GM19324 (cell line): ENCODE data around the gene SESTD1.
"Not testable (repeated sequence)": the region's sequence is repeated elsewhere in the genome, so short reads cannot be mapped to it uniquely, and the experiment has no call there.

Source experiments
- ATAC-seq: cut with Tn5 transposase; IDR thresholded peaks from one replicate; pipeline ENCODE4 v1.9.1; 2021; ENCODE audit warnings: mild to moderate bottlenecking, moderate library complexity; ENCODE audit not compliant: unreplicated experiment, low FRiP score

The SESTD1 gene

DNA sequence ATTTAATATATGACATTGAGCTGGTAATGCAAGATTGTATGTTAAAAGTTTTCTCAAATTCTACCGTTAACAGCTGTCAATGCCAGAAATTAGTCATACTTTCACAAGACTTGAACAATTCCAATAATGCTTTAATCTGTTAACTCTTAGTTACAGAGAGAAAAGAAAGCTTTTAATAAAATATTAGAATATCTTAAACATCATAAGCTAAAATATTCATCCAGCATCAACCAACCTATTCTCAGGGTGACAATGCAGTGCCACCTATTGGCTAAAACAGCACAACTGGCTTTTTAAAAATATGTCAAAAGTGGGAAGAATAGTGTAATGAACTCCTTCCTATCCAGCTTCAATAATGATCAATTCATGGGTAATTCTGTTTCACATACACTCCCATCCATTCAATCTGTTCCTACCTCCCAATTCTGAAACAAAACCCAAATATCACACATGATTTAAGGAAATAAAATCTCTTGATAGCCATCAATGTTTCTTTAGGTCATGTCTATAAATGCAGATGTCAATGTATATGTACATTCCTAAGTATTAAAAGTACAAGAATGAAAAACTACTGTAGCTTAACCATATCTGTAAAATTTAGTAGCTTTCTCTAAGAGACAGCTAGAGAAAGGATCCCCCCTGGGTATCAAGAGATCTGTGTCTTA is 134.9 kb downstream of the SESTD1 start:
- no peak for ATAC-seq

- no peak for ATAC-seq
Measured at GRCh38 chr2:179125404-179125803, 139.2 kb downstream of the SESTD1 start.

GRCh38 chr2:179124282-179124681 is 140.3 kb downstream of the SESTD1 start:
- ATAC-seq = no peak

- ATAC-seq = no peak
Measured at GRCh38 chr2:179123272-179123662, 141.4 kb downstream of the SESTD1 start.

DNA sequence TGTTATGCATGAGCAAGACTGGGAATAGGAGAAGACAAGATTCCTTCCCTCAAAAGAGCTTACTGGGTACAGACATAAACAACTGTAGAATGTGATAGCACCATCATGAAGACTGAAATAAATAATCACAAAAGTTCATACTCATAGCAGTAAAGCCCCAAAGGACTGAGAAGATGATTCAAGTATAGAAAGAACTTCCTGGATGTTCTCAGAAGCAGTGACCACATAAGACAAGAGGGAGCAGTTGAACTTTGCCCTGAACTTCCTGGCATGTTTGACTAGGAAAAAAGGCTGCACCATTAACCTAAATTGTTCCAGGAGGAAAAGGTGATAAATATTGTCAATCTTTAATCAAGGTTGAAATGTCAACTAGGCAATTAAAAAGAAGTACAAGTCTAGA is 156.9 kb downstream of the SESTD1 start:
- peak; percentile 35 for ATAC-seq

GRCh38 chr2:179106676-179107428 is 157.8 kb downstream of the SESTD1 start:
- peak; percentile 84 for ATAC-seq

GRCh38 chr2:179106342-179106675 is 158.3 kb downstream of the SESTD1 start:
- peak; percentile 7 for ATAC-seq

DNA sequence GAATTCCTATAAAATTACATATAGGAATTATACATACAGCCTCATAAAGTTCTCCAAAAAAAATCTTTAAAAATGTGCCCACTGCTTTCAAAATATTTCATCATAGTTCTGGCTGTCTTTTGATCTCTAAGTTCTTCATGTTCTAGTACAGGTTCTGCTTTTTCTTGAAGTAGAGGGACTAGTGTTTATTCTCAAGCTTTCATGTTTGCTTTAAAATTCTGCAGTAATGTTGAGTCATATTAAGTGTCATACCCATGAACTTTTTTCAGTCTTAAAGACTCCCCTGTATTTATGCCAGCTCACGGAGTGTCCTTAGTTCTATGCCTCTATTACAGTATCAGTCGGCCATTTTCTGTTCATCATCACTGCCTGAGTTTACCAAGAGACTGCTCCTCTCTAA is 159.9 kb downstream of the SESTD1 start:
- no peak for ATAC-seq

DNA sequence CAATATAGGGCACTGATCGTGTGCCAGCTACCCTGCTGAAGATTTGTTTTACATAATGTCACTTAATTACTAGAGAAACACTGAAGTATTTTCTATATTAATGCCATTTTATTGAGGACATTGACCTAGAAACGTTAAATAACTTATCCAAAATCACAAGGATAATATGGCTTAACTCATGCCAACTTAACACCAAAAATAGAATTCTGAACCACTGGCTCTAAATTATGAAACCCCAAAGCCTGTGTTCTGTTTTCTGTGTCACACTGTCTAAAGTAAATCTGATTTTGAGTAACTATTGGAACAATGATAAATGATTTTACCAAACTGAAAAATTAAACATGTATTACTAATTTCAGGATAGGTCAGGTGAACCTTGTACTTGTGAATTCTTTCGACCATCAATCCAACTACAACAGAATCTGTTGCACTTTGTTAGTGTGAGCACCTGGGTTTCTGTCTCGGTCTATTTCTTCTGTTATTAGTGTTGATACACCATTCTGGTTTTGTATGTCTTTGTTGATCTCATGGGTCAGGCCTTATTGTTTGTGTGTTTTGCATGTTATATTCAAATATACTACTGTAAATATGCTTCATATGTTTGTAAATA is 166.4 kb downstream of the SESTD1 start:
- ATAC-seq = no peak

GRCh38 chr2:179097131-179097530 is 167.5 kb downstream of the SESTD1 start:
- ATAC-seq = no peak

GRCh38 chr2:179096090-179096489 is 168.5 kb downstream of the SESTD1 start:
- ATAC-seq = peak; percentile 100

DNA sequence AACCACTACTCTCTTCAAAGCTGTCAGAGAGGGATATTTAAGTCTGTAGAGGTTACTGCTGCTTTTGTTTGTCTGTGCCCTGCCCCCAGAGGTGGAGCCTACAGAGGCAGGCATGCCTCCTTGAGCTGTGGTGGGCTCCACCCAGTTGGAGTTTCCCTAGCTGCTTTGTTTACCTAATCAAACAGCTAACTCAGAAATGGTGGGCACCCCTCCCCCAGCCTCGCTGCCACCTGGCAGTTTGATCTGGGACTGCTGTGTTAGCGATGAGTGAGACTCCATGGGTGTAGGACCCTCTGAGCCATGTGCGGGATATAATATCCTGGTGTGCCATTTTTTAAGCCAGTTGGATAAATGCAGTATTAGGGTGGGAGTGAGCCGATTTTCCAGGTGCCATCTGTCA is 171.7 kb downstream of the SESTD1 start:
- ATAC-seq = not testable (repeated sequence)

DNA sequence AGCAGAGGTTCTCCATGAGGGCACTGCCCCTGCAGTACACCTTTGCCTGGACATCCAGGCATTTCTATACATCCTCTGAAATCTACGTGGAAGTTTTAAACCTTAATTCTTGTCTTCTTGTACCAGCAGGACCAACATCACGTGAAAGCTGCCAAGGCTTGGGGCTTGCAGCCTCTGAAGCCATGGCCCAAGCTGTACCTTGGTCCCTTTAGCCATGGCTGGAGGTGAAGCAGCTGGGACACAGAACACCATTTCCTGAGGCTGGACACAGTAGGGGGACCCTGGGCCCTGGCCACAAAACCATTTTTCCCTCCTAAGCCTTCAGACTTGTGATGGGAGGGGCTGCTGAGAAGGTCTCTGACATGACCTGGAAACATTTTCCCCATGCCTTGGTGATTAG is 181.9 kb downstream of the SESTD1 start:
- no peak for ATAC-seq

- ATAC-seq = no peak
Measured at GRCh38 chr2:179081954-179082353, 182.7 kb downstream of the SESTD1 start.

- ATAC-seq = no peak
Measured at GRCh38 chr2:179072527-179072926, 192.1 kb downstream of the SESTD1 start.

DNA sequence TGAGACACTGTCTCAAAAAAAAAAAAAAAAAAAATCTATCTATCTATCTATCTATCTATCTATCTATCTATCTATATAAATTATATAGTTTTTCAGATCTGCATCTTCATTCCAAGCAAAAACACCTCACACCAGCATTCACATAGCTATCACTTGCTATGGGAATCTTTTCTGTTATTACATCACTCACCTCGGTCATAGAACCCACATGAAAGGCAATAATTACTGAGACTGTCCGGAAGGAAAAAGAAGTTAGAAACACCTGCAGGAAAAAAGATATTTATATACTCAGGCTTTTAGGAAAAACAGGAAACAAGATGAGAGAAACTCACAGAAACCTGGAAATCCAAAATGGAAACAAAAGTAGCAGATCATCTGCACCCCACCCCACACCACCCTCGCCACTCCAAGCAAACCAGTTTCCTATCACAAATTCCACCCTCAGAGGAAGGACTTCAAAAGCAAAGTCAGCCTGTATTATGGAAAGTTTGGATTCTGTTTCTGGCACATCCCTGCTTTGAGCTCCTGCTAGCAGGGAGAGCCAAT is 192.7 kb downstream of the SESTD1 start:
- ATAC-seq = no peak

DNA sequence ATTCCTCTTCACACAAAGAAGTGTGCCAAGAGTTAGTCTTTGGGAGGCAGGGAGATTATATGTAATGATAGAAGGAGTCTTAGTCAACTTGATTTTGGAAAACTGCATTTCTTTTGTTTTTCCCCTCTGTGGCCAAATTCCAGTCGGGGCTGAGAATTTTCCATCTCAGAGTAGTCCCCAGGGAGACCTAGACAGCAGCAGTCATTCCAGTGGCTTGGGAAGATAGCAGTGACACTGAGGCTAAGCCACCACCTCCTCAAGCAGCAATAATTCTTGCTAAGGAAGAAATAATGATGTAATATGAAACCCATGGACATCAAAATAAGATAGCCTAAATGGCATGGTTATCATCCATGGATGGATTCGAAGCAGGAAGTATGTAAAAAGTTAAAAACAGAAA is 193.7 kb downstream of the SESTD1 start:
- ATAC-seq = no peak

DNA sequence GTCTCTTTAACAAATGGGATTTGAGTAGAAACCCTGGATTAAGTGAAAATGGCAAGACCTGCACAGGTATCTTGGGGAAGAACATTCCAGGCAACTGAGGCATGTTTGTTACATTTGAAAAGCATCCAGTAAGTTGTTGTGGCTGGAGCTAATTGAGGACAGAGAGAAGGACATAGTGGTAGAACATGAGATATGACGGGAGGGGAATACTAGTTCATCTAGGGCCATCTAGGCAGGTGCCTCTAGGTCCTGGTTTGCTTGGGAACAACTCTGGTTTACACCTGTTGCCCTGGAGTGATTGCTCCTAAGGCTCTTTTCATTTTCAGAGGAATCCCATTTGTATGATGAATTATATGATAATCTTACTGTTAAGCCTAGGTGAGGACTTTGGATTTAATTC is 194.9 kb downstream of the SESTD1 start:
- ATAC-seq = no peak

DNA sequence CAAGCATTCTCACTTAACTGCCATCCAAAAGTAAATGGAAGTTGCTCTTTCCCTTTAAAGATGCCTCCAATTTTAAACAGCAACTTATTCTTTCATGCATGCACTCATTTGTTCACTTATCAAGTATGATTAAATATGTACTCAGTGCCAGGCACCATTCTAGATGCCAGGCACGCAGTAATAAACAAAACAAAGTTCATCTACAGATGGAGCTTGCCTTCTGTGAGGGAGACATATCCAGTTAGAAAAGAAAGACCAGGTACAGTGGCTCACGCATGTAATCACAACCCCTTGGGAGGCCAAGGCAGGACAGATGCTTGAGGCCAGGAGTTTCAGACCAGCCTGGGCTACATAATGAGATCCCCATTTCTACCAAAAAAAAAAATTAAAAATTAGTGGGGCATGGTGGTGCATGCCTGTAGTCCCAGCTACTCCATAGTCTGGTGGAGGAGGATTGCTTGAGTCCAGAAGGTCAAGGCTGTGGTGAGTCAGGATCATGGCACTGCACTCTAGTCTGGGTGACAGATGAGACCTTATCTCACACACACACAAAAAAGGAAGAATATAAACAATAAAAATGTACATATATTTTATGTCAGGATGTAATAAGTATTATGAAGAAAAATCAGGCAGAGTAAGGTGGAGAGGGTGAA is 195.5 kb downstream of the SESTD1 start:
- no peak for ATAC-seq

GRCh38 chr2:179059026-179059700 is 205.5 kb downstream of the SESTD1 start:
- peak; percentile 66 for ATAC-seq

DNA sequence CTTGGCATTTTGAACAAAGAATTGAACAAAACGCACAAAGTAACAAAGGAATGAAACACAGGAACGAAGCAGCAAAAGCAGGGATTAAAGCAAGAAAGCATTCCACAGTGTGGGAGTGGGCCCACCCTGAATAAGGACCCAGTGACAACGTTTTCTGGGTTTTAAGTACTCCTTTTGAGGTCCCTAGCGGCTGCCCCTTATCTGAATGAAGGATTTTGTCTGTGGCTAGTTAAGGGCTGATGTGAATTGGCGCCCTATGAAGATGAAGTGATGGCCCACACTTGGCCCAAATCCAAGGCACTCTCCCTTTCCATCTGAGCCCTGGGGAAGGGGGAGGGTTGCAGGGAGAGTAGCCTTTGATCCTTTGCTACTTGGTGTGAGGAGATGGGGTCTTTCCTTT is 206.9 kb downstream of the SESTD1 start:
- ATAC-seq = no peak
